Amygdala (tissue), 56 donors: ENCODE results near the gene SLC7A7.
"Not testable (repeated sequence)": the region's sequence is repeated elsewhere in the genome, so short reads cannot be mapped to it uniquely, and the experiment has no call there.

Experiments
- DNase-seq, 56 donors: peaks; one replicate each; lab custom pipeline; 2025; lab: John Stamatoyannopoulos, UW

The SLC7A7 gene

GRCh38 chr14:22766457-22767322 lies 48.5 kb downstream of the SLC7A7 start, which contains the start of gene OXA1L:
Gene OXA1L, plus strand, starts transcription at chr14:22766688. Its CDS starts 14 bp downstream, at chr14:22766702.
- peak; percentile 54 to 97 (median 89) for DNase-seq

- DNase-seq = no peak
These were observed 50.9 kb downstream of the SLC7A7 start for GRCh38 chr14:22764382-22764781.

- no peak for DNase-seq
These were observed 53.5 kb downstream of the SLC7A7 start for GRCh38 chr14:22761734-22762133.

GRCh38 chr14:22757972-22758650 lies 57.1 kb downstream of the SLC7A7 start:
- DNase-seq = not testable (repeated sequence)

- peak in 1 of 56 donors; percentile 11 for DNase-seq
These were observed 61.6 kb downstream of the SLC7A7 start for GRCh38 chr14:22753586-22753985.

GRCh38 chr14:22752422-22752821 lies 62.8 kb downstream of the SLC7A7 start:
- DNase-seq = no peak

- no peak for DNase-seq
These were observed 66.6 kb downstream of the SLC7A7 start for GRCh38 chr14:22748631-22749068.

- DNase-seq = no peak
These were observed 67.0 kb downstream of the SLC7A7 start for GRCh38 chr14:22748206-22748605.

GRCh38 chr14:22747769-22748168 lies 67.5 kb downstream of the SLC7A7 start:
- no peak for DNase-seq

- DNase-seq = no peak
These were observed 75.2 kb downstream of the SLC7A7 start for GRCh38 chr14:22740020-22740419.

- DNase-seq = no peak
These were observed 75.8 kb downstream of the SLC7A7 start for GRCh38 chr14:22739423-22739822.

- no peak for DNase-seq
These were observed 78.2 kb downstream of the SLC7A7 start for GRCh38 chr14:22737052-22737451.

GRCh38 chr14:22736384-22736783 lies 78.9 kb downstream of the SLC7A7 start:
- DNase-seq = not testable (repeated sequence)

GRCh38 chr14:22735096-22735495 lies 80.1 kb downstream of the SLC7A7 start:
- no peak for DNase-seq

- no peak for DNase-seq
These were observed 81.4 kb downstream of the SLC7A7 start for GRCh38 chr14:22733829-22734228.

- DNase-seq = not testable (repeated sequence)
These were observed 83.2 kb downstream of the SLC7A7 start for GRCh38 chr14:22732062-22732461.

- no peak for DNase-seq
These were observed 89.2 kb downstream of the SLC7A7 start for GRCh38 chr14:22726012-22726411.

- not testable (repeated sequence) for DNase-seq
These were observed 89.9 kb downstream of the SLC7A7 start for GRCh38 chr14:22725374-22725773.

GRCh38 chr14:22724847-22725246 lies 90.4 kb downstream of the SLC7A7 start:
- DNase-seq = not testable (repeated sequence)

- no peak for DNase-seq
These were observed 91.4 kb downstream of the SLC7A7 start for GRCh38 chr14:22723815-22724214.
